ENCODE results near the gene PRKAR2B. TPM values are rescaled to one million over a fixed set of nuclear protein-coding genes. Genes with fewer than 3 reads are reported as not detected.
"Not testable (repeated sequence)": the region's sequence is repeated elsewhere in the genome, so short reads cannot be mapped to it uniquely, and the experiment has no call there.

Gene PRKAR2B
- total RNA-seq, 1 experiment from 2014 or later = 22.9 TPM

DNA sequence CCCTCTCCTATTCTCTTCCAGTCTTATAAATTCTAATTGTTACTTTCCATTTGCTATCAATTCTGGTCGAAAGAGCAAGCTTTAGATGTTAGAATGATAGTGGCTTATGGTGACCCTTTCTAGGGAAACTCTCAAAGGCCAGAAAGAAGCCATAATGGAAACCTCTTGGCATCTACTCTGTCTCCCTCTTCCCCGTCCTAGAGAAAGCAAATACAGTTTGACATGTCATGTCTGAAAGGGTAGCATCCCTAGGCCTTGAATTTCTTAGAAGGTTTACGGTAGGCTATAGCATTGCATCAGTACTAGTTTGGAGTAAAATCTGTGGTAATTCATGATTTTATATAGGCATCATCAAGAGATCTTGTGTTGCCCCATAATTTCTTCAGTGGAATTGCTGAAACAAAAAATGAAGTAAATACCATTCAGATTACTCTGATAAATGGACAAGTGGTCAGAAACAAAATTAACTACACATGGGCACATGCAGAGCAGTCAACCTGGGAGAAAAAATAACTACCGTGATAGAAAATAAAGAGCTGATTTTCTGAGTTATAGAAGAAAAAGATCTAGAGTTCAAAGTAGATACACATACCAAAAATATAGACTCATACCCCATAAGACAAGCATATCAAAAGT is 4.4 kb downstream of the PRKAR2B start:
- DNase-seq = no peak

DNA sequence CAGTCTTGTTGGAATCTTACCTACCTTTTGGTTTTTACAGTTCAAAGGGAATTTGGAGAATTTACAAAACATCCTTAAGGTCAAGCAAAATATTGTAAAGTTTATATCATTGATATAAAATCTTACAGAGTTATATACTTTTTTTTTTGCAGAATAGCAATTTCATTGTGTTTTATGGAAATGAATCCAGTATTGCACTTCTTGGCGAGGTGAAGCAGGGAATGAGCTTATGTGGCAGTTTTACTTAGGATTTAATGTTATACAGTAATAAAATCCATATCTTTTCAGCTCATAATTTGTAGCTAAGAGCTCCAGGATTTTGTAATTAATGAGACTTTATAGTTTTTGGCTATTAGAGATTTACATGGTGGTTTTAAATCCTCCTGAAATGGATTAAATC is 5.0 kb downstream of the PRKAR2B start:
- Histone ChIP-seq H3K4me3 (ENCODE audit: insufficient read depth, low read depth, low read length) (no peak overlapping the region), H3K27me3 (ENCODE audit: control insufficient read depth, insufficient read depth, low read length) (peaks cover 4% of the 10 kb centered on the region), H3K36me3 (replicated peaks; ENCODE audit: control insufficient read depth, insufficient read depth, low read length) (no peaks in the 10 kb centered on the region)
- DNase-seq = no peak

More for the DNA sequence above, 4.4 kb downstream of the PRKAR2B start:
- Histone ChIP-seq H3K4me3 (ENCODE audit: insufficient read depth, low read depth, low read length) (no peak overlapping the region), H3K27me3 (ENCODE audit: control insufficient read depth, insufficient read depth, low read length) (peaks cover 4% of the 10 kb centered on the region), H3K36me3 (replicated peaks; ENCODE audit: control insufficient read depth, insufficient read depth, low read length) (no peaks in the 10 kb centered on the region)

DNA sequence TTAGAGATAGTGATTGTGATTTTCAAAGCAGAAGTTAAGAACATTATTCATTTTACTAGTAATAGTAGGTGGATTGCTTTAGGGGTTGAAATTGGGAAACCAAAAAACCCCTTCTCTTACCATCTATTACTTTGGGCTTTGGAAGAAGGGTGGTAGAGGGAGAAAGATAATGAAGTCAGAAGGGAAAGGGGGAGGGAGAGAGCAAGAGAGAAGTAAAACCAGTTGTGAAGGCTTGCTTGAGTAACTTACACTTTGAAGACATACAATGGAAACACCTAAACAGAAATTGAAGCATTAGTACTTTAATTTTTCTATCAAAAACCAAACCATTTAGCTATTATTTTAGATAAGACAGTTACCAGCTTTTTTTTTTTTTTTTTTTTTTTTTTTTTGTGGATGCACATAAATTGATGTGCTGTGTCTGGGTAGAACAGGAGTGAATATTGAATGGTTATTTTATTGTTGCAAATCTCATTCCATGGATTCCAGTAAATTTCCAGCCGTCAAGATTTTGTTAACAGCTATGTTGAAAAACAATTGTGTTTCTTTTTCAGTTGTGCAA is 5.5 kb downstream of the PRKAR2B start:
- Histone ChIP-seq H3K4me3 (ENCODE audit: insufficient read depth, low read depth, low read length) (no peak overlapping the region), H3K36me3 (replicated peaks; ENCODE audit: control insufficient read depth, insufficient read depth, low read length) (no peaks in the 10 kb centered on the region), H3K27me3 (ENCODE audit: control insufficient read depth, insufficient read depth, low read length) (peaks cover 4% of the 10 kb centered on the region)
- DNase-seq = no peak

DNA sequence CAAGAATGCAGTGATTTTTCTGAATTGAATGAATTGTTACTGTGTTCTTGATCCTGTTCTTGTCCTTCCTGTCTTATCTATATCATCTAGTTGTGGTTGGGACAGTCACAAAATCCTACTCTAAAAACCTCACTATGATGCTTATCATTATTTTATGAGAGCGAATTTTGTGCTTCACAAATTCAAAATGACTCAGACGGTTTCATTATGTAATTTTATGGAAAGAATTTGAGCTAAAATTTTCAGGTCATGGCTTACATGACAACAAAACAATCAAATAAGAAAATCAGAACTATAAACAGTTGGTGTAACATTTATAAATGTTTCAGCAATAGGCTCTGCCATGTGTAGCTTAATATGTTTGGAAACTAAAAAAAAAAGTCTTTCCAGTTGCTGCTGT is 6.9 kb downstream of the PRKAR2B start:
- Histone ChIP-seq H3K36me3 (replicated peaks; ENCODE audit: control insufficient read depth, insufficient read depth, low read length) (no peaks in the 10 kb centered on the region), H3K4me3 (ENCODE audit: insufficient read depth, low read depth, low read length) (no peak overlapping the region), H3K27me3 (ENCODE audit: control insufficient read depth, insufficient read depth, low read length) (no peaks in the 10 kb centered on the region)
- DNase-seq = no peak

DNA sequence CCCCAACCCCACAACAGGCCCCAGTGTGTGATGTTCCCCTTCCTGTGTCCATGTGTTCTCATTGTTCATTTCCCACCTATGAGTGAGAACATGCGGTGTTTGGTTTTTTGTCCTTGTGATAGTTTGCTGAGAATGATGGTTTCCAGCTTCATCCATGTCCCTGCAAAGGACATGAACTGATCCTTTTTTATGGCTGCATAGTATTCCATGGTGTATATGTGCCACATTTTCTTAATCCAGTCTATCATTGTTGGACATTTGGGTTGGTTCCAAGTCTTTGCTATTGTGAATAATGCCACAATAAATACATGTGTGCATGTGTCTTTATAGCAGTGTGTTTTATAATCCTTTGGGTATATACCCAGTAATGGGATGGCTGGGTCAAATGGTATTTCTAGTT is 10.5 kb downstream of the PRKAR2B start:
- not testable (repeated sequence) for H3K36me3 ChIP-seq (replicated peaks; ENCODE audit: control insufficient read depth, insufficient read depth, low read length); H3K27me3 ChIP-seq (ENCODE audit: control insufficient read depth, insufficient read depth, low read length); DNase-seq; H3K4me3 ChIP-seq (ENCODE audit: insufficient read depth, low read depth, low read length)

DNA sequence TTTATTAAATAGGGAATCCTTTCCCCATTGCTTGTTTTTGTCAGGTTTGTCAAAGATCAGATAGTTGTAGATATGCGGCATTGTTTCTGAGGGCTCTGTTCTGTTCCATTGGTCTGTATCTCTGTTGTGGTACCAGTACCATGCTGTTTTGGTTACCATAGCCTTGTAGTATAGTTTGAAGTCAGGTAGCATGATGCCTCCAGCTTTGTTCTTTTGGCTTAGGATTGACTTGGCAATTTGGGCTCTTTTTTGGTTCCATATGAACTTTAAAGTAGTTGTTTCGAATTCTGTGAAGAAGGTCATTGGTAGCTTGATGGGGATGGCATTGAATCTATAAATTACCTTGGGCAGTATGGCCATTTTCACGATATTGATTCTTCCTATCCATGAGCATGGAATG is 11.6 kb downstream of the PRKAR2B start:
- H3K36me3 ChIP-seq (replicated peaks; ENCODE audit: control insufficient read depth, insufficient read depth, low read length); H3K27me3 ChIP-seq (ENCODE audit: control insufficient read depth, insufficient read depth, low read length); DNase-seq; H3K4me3 ChIP-seq (ENCODE audit: insufficient read depth, low read depth, low read length): not testable (repeated sequence)

DNA sequence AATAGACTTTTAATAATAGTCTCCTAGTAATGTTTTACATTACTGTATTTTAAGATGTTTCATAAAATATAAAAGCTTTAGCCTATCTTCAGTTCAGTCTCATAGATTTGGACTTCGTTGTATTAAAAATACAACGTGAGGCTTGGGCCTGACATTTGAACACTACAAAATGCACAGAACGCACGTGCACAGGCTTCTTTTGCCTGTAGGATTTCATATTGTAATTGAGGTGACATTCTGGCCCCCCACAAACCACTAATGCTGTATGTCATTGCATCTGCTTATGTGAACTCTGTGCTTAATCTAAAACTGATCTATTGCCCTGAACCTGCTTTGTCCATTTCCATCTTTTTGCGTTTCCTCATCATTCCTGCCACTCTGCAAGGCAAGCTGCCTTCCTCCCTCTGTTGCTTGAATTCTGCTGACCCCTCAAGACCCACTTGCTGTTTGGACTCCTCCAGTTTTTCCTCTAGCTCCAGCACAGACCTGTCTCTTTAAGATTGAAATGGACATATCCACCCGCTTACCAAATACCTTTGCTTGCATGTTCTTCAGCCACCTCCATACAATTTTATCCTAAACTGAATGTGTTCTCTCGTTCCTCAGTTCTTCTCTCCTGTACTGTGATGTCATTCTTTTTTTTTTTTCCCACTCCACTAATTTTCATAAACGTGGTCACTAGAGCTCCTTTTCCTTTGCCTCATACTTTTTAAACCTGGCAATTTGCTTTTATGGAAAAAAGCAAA is 12.4 kb downstream of the PRKAR2B start:
- Histone ChIP-seq H3K4me3 (ENCODE audit: insufficient read depth, low read depth, low read length) (no peak overlapping the region), H3K36me3 (replicated peaks; ENCODE audit: control insufficient read depth, insufficient read depth, low read length) (no peaks in the 10 kb centered on the region), H3K27me3 (ENCODE audit: control insufficient read depth, insufficient read depth, low read length) (no peaks in the 10 kb centered on the region)
- DNase-seq = no peak

DNA sequence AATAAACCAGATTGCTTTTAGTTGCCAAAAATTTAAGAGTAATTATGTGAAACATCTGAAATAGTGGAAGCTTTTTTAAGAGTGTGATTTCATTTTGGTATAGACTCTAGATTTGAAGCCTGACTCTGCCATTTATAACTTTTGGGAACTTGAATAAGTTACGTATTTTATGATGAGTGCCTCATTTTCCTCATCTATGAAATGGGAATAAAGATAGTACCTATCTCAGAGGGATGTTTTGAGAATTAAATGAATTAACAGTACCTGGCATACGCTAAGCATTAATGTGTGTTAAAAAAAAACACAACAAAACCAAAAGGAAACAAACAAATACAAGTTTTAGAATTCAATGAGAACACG is 12.9 kb downstream of the PRKAR2B start:
- no peaks in the 10 kb centered on the region for H3K36me3 ChIP-seq (replicated peaks; ENCODE audit: control insufficient read depth, insufficient read depth, low read length)
- no peaks in the 10 kb centered on the region for H3K27me3 ChIP-seq (ENCODE audit: control insufficient read depth, insufficient read depth, low read length)
- DNase-seq = no peak
- no peak overlapping the region for H3K4me3 ChIP-seq (ENCODE audit: insufficient read depth, low read depth, low read length)

DNA sequence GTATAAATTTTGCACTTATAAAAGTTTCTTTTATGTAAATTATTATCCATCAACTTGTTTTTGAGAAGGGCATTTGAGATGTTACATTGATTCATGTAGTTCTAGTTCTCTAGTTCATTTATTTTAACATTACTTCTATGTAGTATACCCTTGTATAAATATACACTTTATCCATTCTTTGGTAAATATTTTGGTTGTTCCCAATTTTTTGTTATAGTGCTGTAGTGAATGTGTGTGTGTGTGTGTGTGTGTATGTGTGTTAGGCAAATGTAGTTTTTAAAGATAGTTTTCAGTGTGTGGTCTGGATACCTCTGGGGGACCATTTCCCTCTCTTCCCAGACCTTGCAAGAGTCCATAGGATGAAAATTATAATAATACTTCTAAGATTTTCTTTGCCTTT is 15.0 kb downstream of the PRKAR2B start:
- H3K27me3 ChIP-seq (ENCODE audit: control insufficient read depth, insufficient read depth, low read length) = no peaks in the 10 kb centered on the region
- no peaks in the 10 kb centered on the region for H3K36me3 ChIP-seq (replicated peaks; ENCODE audit: control insufficient read depth, insufficient read depth, low read length)
- H3K4me3 ChIP-seq (ENCODE audit: insufficient read depth, low read depth, low read length) = no peak overlapping the region
- DNase-seq = no peak

DNA sequence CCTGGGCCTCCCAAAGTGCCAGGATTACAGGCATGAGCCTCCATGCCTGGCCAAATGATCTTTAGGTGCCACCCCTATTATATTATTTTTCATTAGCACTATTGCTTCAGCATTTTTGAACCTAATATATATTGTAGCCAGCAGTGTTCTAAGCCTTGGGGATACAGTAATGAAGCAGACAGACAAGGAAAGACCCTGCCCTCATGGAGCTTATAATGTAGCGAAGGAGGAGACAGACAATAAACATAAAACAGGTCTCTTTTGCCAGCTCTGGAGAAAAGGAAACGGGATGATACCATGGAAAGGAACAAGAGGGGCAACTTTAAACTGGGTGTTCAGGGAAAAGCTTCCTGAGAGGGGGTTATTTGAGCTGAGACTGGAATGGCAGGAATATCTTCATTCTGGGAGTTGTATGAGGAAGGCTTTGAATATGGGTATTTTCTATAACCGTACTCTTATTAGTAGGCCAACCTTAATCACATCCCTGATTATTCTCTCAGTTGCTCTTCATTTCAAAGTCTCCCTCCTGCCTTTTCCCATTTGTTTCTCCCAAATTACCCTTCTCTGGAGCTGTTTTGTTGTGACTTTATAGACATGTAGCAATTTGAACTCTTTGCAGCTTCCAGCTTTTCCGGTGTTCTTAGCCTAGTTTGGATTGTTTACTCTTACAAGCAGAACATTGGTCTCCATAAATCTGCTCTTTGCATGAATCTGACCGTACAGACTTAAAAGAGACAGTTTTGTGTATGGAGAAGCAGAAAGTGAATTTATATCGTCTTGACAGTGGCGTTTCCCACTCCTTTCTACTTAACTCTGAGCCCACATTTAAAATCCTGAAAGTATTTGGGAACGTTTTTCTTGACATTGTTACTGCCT is 19.0 kb downstream of the PRKAR2B start:
- H3K4me3 ChIP-seq (ENCODE audit: insufficient read depth, low read depth, low read length) = no peak overlapping the region
- H3K27me3 ChIP-seq (ENCODE audit: control insufficient read depth, insufficient read depth, low read length) = no peaks in the 10 kb centered on the region
- DNase-seq = no peak
- H3K36me3 ChIP-seq (replicated peaks; ENCODE audit: control insufficient read depth, insufficient read depth, low read length) = no peaks in the 10 kb centered on the region

DNA sequence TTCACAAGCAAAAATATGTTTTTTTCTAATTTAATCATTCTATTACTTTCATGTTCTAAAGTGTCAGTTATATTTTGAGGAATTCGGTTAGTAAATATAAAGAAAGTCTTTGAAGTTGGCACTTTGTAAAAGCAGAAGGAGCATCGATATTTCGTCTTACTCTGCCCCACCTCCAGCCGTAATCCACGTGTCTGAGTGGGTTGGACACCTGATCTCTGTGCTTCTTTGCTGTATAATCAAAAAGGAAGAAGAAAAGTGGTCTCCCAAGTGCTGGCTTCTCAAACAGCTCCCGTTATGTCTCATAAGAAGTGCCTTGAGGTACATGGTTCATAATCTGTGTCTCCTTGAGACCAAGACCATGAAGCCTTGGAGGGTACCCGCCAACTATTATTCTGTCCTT is 19.8 kb downstream of the PRKAR2B start:
- DNase-seq = no peak
- Histone ChIP-seq H3K4me3 (ENCODE audit: insufficient read depth, low read depth, low read length) (no peak overlapping the region), H3K36me3 (replicated peaks; ENCODE audit: control insufficient read depth, insufficient read depth, low read length) (no peaks in the 10 kb centered on the region), H3K27me3 (ENCODE audit: control insufficient read depth, insufficient read depth, low read length) (no peaks in the 10 kb centered on the region)

DNA sequence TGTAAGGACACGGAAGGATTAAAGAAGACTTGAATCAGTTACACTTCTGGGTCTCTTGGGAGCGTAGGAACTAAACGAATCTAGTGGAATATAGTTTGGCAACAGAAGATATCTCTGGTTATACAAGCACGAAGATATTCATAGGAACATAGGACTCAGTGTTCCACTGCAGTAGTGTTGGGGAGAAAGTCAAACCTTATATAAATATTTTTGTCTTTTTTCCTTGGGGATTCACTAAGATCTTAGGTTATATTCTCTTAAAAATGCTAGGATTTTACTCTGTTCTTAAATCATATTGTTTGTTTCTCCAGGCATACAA is 21.4 kb downstream of the PRKAR2B start:
- Histone ChIP-seq H3K36me3 (replicated peaks; ENCODE audit: control insufficient read depth, insufficient read depth, low read length) (no peaks in the 10 kb centered on the region), H3K4me3 (ENCODE audit: insufficient read depth, low read depth, low read length) (no peak overlapping the region), H3K27me3 (ENCODE audit: control insufficient read depth, insufficient read depth, low read length) (no peaks in the 10 kb centered on the region)
- no peak for DNase-seq

DNA sequence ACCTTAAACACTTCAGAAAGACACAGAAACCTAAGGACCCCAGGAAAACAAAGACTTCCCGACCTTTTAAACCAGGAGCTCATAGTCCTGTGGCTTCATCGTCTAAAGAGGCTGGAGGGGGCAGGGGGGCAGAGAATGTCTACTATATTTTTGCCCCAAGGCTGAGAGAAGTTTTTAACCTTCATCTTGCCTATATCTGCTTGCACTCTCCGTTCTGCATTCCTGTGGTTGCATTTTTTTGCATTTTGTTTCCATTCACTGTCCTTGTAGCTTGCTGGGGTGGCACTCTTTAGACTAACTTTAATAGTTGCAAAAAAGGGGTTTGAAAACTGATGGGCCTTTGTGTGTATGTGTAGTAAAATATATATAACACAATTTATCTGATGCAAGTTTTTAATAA is 23.7 kb downstream of the PRKAR2B start:
- H3K36me3 ChIP-seq (replicated peaks; ENCODE audit: control insufficient read depth, insufficient read depth, low read length) = no peaks in the 10 kb centered on the region
- H3K27me3 ChIP-seq (ENCODE audit: control insufficient read depth, insufficient read depth, low read length) = no peaks in the 10 kb centered on the region
- no peak for DNase-seq
- no peak overlapping the region for H3K4me3 ChIP-seq (ENCODE audit: insufficient read depth, low read depth, low read length)

DNA sequence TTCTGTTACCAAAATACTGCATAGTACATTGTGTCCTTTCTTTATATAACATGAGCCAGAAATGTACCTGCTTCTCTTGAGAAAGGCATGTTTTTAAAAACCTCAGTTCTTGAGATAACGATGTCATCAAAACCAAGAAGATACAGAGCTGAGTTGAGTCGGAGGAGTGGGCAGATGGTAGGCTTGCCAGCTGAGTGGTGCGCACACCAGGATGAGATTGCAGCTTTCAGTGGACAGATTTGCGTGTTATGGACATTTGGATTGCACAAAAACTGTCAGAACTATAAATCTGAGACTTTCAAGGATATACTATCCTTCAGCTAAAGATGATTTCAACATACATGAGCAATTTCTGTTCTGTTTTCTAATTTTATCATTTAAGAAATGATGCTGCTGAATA is 25.0 kb downstream of the PRKAR2B start:
- Histone ChIP-seq H3K36me3 (replicated peaks; ENCODE audit: control insufficient read depth, insufficient read depth, low read length) (no peaks in the 10 kb centered on the region), H3K4me3 (ENCODE audit: insufficient read depth, low read depth, low read length) (no peak overlapping the region), H3K27me3 (ENCODE audit: control insufficient read depth, insufficient read depth, low read length) (no peaks in the 10 kb centered on the region)
- no peak for DNase-seq

DNA sequence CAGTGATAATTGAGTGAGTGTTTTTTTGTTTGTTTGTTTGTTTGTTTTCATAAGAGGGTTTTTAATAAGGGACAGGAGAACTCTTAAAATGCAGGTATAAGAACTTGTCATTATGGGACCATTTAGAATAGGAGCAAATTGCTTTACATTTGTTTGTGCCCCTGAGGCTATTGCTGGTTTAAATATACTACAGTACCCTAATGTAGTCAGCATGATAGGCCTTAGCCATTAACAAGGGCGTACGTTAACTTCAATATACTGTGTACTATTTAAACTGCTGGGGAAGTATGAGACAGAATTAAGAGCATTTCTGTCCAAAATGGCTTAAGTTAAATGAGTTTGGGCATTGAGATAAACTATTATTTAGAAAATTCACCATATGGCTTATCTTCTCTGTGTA is 26.2 kb downstream of the PRKAR2B start:
- Histone ChIP-seq H3K4me3 (ENCODE audit: insufficient read depth, low read depth, low read length) (no peak overlapping the region), H3K36me3 (replicated peaks; ENCODE audit: control insufficient read depth, insufficient read depth, low read length) (no peaks in the 10 kb centered on the region), H3K27me3 (ENCODE audit: control insufficient read depth, insufficient read depth, low read length) (no peaks in the 10 kb centered on the region)
- DNase-seq = no peak
